SW480 (cell line): ENCODE data around the gene TSPAN32.

ENCODE experiments used
- DNase-seq: peaks from one replicate; pipeline ENCODE4 v3.0.0-alpha.2; 2016; ENCODE audit warnings: low spot score

The TSPAN32 gene, protein sequence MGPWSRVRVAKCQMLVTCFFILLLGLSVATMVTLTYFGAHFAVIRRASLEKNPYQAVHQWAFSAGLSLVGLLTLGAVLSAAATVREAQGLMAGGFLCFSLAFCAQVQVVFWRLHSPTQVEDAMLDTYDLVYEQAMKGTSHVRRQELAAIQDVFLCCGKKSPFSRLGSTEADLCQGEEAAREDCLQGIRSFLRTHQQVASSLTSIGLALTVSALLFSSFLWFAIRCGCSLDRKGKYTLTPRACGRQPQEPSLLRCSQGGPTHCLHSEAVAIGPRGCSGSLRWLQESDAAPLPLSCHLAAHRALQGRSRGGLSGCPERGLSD

DNA sequence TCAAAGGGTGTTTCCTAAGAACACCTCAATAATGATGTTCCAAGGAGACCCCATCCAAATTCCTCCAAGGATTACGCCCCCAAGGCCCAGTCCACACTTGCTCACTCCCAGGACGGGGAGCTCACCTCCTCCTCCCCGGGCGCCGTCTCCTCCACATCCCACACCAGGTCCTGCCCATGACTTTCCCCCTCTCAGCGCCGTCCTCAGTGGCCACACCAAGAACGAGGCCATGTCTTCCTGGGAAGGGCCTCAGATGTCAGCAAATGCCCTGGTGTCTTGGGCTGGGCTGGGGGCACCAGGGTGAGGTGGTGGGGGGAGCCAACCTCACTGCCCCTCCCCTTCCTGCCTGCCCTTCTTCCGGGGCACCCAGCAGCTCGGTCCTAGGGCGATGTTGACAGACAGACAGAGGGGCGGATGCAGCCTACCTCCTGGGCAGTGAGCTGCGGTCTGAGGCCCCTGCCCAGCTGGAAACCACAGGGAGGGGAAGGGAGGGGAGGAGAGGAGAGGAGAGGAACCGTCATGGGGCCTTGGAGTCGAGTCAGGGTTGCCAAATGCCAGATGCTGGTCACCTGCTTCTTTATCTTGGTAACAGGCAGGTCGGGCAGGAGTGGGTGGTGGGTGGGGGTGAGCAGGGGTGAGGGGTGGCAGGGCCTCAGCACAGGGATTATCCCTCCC is at the start of gene TSPAN32, which contains the start of gene C11orf21:
TSS of gene TSPAN32 (plus strand) at position 383 of the 675 bp plus-strand sequence. CDS start at position 520, 137 bp downstream.
TSS of gene C11orf21 (minus strand) at position 288 of the 675 bp plus-strand sequence. CDS start at position 178, 110 bp downstream.
- DNase-seq, result peak; percentile 57

DNA sequence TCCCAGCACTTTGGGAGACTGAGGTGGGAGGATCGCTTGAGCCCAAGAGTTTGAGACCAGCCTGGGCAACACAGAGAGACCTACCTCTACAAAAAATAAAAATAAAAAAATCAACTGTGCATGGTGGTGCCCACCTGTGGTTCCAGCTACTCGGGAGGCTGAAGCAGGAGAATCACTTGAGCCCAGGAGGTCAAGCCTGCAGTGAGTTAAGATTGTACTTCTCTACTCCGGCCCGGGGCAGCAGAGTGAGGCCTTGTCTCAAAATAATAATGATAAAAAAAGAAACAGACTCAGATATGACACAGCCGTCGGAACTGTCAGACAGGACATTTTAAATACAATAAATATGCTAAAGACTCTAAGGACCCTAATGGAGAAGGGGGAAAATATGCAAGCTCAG is 49.8 kb upstream of the TSPAN32 start:
- no peak for DNase-seq

DNA sequence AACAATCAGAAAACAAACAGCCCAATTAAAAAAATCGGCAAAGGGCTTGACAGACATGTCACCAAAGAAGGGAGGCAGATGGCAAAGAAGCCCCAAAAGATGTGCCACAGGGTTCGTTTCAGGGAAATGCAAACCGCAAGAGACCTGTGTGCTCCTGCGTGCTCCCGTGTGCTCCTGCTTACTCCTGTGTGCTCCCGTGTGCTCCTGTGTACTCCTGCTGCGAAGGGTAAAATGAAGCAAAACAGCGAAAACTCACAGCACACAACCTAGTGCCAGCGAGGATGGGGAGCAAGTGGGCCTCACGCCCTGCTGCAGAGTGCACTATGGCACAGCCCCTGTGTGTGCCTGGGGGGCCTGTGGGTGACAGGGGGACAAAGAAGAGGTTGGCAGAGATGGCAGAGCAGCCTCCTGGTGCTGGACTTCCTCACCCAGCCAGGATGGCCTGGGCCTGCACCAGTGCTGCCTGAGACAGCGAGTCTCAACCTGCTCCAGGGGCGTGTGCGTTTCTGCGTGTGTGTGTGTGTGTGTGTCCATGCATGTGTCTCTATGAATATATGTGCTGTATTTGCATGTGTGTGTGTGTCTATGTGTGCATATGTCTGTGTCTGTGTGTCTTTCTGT is 45.4 kb upstream of the TSPAN32 start:
- no peak for DNase-seq

DNA sequence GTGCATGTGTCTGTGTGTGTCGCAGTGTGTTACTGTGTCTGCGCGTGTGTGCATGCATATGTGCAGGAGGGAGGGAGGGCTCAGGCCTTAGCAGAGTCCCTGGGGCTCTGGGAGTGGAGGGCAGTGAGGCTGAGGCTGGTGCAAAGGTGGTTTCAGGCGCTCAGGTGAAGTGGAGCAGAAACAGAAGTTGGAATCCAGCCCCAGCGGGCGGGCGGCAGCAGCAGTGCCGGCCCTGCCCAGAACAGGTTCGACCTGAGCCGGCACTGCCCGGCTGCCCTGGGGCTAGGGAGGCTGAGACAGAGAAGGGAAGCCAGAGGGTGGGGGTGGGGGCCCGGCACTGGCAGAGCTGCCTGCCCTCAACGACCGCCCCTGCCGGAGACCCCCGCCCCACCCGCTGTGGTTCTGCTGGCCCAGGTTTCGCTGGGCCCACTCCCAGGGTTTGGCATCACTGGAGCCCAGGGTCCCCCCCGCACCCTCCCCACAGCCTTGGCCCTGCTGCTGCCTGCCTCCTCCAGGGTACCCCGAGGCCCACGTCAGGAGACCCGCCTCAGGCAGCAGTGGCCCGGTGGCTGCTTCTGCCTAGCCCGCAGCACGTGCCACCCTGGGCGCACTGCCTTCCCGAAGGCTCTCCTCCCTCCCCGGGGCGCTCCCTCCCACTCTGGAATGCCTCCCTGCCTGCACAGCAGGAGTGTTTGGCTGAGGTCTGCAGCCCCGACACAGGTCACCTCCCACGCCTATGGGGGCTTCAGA is 44.7 kb upstream of the TSPAN32 start:
- DNase-seq, result no peak

DNA sequence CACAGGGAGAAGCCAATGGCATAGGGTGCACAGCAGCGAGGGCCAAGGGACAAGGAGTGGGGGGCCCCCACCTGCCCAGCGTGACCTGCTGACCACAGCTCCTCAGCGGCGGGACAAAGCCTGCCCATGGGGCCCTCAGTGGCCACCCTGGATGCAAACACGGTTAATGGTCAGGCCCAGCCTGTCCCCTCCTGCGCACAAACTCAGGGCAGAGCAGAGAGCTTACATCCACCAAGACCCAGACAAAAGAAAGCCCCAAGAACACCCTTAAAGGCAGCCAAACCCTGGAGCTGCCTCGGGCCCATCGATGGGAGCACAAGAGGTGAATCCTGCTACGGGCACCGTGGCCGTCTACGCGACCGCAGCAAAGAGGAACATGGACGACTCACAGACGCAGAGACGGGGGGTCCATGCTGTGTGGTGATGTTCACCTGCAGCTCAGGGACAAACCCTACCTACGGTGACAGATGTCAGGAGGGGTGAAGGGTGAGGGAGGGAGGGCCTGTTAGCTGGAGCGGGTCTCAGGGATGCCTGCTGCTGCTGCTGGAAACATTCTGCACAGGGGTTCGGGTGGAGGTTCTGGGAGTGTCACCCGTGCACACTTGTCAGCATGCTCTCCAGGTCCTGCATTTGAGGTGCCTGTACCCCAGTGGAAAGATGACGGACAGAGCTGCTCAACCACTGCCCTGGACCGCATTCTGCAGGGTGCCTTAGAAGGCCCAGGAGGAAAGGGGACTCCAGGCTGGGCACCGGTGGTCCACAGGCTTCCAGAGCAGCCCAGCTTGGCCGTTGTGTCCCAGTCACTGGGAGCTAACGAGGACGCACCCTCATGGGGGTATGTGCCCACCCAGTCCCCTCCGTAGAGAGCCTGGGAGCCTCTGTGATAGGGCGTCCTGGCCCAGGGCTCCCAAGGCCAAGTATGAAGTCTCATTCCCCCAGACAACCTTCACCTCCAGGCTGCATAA is 43.0 kb upstream of the TSPAN32 start:
- no peak for DNase-seq

DNA sequence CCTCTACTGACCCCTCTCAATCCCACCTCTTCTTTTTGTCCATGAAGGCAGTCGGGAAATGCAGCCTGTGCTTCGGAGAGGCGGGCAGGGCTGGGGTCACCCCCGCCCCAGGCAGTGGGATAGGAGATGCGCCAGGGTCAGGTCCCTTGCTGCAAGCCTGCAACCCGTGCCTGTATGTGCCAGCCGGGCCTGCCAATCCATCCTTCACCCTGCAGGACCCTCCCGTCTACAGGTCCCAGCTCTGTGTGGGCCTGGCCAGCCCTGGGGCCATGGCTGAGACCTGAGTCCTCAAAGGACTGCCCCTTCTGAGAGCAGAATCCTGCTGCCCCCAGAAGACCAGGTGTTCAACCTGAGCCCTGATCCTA is 42.4 kb upstream of the TSPAN32 start:
- DNase-seq, result no peak

DNA sequence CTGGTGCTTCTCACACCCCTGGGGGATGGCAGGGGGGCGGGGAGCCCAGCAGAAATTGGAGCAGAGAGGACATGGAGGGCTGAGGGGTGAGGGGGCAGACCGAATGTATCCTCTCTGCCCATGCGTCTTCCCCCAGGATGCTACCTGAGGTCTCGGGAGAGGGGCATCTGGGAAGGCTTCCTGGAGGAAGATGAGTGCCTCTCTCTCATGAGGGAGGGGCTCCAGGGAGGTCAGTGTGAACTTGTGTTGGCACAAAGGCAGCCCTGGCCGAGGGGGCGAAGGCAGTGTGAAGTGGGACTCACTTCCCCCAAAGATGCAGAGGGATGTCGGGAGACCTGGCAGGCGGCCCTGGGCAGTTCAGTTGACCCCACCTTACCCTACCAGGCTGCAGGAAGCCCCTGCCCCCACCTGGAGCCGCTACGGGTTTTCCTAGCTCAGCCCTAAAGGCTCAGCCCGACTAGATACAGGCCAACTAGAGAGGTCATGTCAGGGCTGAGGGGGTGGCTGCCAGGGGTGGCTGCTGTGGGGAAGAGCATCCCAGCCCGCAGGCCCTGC is 41.8 kb upstream of the TSPAN32 start:
- no peak for DNase-seq

DNA sequence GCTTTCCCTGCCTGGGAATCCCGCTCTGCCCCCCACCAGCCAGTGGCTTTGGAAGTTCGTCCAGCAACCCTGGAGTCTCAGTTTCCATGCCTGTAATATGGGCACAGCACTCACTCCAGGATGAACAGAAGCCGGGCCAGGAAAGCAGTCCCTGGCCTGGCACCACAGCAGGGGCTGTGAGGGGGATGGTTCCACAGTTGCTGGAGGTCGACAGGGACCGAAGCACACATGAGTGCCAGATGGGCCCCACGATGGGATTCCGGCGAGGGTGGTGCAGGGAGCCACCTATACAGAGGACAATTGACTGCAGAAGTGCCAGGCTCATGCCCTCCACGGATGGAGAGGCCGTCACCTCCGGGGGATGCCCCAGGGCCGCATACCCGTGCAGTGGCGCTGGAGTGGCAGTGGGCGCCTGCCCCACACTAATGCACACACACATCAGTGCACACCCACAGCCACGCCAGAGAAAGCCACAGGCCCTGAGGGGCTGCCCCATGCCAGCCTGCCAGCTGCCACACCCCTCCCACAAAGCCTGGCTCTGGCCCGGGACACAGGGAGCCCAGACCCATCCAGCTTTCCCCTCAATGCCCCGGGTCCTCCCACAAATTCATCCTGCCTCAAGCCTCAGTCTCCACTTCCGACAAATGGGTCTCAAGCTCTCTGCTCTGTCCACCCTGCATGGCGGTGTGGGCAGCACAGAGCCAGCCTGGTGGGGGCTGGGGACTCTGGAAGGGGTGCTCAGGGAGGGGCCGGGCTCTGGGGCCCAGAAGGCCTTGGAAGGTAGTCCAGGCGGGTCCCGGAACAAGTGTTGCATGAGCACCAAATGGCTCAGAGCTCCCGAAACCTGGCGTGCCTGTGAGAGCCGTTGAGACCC is 41.1 kb upstream of the TSPAN32 start:
- no peak for DNase-seq

DNA sequence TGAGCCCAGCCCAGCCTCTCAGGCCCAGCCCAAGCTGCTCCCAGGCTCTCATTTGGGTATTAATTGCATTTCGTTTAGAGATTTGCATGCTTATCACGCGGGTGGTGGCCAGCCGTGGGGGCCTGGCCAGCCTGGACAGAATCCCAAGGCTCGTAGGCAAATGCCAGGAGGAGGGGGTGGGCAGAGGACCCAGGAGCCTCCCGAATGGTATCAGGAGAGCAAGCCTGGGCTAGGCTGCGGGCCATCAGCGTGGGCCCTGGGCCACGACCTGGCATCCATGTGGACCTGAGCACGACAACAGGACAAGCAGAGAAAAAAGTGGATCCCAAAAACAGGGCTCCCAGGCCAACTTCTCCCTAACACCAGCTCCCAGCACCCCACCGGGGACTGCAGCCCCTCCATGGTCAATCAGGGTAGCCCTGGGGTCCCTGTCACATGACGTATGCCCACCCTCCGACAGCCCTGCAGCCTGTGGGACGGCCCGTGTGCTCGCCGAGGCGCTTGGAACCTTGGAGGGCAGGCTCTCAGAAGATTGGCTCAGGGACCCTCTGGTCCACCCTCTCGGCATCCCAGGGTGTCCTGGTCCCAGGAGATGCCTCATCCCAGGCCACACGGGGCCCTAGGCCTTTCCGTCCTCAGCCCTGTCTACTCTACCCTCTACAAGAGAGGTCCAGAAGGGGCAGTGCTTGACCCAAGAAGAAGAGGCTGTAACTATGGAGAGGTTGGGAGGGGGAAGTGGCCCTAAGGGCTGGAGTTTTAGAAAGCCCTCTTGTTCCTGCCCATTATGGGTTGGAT is 40.2 kb upstream of the TSPAN32 start:
- no peak for DNase-seq

DNA sequence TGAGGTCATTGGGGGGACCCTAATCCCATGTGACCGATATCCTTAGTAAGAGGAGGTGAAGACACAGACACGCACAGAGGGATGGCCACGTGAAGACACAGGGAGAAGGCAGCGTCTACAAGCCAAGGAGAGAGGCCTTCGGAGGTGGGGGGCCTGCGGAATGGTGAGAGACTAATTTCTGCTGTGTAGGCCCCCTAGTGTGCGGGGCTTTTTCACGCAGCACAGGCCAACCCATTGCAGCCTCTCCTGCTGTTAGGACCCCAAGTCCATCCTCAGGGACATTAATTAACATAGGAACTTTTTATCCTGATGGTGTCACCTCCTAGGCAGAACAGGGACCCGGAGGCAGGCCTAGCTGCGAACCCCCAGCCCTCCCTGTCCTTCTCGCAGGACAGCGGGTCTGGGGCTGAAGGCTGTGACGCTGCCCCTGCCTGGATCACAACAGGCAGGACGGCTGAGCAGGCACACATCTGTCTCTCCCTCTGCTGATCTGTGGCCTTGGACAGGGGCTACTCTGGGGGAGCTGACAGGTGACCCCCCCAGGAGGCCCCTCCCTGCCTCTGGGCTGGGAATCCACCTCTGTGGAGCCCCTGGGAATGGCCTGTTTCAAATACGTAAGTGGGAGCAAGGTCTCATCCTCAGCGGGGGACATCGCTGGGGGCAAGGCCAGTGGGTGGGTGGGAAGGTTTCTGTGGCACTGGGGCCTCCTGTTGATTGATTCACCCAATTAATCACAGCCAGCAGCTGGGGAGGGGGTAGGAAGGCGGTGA is 39.3 kb upstream of the TSPAN32 start:
- no peak for DNase-seq

DNA sequence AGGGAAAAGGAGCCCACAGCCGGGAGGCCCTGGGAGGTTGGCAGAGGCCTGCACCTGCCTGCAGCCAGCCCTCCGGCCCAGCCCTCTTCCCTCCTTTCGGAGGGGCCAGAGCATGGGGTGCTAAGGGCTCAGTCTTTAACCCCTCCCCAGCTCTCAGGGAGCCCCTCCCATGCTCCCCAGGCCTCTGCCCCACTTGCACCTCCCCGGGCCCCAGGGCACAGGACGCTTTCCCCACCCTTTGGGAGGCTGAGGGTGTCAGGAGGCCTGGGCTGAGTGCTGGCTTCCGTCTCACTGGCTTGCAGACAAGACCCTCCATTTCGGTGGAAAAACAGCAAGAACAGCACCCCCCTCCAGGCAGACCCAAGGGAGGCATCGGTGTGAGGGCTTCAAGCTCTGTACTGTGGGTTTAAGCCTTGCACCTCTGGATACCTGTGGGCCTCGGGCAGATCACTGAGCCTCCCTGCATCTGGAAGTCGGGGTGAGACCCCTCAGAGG is 38.7 kb upstream of the TSPAN32 start:
- no peak for DNase-seq

DNA sequence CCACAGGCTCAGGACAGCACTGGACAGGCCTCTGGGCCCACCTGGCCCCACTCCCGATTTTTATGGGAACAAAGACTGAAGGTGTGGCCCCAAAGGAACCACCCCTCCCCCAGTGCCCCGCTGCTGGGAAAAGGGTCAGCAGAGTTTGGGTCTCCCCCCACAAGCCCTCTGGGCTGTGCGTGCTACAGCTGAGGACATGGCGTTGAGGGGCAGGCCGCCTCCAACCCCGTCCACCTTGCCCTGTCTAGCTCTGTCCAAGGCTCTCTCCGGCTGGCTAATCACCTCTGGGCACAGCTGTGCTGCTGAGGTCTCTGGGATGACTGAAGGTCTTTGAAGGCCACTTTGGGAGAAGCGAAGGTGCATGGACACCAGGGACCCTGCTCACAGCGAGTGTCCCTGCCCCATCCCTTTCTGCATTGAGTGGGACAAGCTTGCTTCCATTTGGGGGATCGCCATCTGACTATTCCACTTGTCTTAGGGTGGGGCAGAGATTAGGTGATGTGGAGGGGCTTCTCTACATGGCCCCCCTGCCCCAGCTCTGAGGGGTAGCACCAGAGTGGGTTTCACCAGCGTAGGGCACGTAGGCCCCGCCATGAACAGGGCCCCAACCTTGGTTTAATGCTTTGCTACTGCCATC is 38.0 kb upstream of the TSPAN32 start:
- no peak for DNase-seq

DNA sequence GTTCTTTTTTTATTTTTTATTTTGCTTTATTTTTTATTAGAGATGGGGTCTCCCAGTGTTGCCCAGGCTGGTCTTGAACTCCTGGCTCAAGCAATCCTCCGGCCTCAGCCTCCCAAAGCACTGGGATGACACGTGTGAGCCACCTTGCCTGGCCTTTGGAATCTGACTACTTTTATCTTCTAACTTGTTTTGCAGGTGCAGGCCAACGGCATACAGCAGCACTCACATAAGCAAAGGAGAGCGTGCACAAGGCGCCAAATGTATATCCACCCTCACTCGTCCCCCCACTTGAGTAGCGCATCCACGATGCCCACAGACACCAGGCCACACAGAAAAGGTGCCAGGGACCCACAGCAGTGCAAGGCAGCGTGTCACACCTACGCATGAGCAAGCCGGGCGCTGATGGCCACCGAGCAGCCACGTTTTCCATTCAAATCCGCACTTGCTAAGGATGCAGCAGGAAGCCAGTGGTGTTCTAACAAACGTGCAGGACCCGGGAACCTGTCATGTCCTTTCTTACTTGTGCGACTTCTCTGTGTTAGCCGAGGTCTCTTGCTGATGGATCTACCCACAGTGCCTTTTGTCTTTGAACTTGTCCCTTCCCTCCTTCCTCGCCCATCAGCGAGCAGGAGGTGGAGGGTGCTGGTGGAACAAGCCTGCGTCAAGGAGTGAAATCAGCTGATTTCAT is 37.3 kb upstream of the TSPAN32 start:
- DNase-seq, result no peak

DNA sequence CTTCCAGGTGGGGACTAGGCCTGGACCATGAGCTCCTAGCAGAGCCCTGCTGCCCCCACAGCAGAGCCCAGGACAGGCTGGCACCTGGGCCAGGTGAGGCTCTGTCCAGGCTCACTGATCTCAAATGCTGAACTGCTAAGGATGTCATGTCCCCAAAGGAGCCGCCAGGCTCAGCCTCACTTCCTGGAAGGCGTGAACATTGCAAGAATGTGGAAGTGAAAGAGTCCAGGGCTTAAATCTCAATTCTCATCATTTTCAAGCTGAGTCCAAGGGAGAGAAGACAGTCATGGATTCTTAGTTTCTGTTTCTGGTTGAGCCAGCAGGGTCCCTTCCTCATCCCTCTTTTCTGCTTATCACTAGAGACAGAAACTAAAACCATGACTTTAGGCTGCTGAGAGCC is 36.4 kb upstream of the TSPAN32 start:
- no peak for DNase-seq

DNA sequence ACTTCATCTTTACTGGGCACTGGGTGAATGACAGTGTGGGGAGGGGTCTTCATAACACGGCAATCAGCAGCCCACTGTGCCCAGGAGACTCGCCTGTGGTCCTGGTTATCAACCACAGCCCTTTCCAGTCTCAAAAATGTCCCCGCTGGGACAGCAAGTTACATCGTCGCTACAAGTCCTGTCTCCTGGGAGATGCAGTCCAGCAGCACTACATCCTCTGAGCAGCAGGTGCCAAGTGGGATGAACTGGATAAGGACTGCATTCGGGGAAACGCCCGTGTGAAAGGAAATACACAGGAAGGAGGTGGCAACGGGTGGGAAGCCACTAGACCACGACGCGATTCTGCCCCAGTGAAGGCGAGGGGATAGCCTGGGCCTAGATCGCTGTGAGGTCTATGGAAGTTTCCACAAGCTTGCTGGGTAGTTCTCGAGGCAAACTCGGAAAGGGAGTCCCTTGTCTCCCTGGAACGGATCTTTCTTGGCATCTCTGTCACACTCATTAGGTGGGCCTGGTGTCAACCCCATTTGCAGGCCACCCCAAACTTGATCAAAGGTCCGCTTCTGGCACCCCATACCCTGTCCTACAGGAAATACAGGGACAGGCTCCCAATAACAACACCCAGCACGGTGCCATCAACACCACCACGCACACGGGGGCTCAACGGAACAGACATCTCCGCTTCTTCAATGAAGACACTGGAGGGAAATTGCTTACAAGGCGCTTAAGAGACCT is 35.8 kb upstream of the TSPAN32 start:
- DNase-seq, result peak; percentile 34

DNA sequence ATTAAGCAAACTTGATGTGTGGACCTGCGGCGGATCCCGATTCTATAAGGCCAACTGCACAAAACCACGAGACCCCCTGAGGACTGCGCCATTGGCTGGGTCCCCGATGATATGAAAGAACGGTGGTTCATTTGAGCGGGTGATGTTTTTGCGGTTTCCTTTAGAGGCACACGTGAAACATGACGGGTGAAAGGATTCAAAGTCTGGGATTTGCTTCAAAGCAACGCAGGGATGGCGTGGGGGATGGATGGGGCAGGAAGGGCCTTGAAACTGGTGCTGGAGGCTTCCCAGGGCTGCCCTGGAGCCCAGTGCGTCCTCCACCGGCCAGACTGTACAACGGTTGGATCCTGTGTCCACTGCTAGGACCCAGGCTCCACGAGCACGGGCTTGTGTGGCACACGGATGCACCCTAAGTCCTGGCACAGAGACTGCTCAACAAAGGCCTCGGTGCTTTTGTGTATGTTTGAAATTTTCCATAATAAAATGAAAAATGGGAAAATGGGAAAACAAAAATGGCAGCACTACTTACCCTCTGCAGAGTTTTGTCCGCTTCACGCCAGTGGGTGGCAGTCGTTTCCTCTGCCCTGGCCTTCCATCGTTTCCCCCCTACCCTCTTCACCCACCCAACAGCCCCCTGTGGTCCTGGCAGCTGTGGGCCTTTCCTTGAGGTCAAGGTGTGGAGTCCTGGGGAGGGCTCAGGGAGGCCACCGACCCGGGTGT is 35.1 kb upstream of the TSPAN32 start:
- DNase-seq, result peak; percentile 20
